IPS-NIHi7 (cell line): ENCODE measurements around the gene HIVEP3.
"Not testable (repeated sequence)": the region's sequence is repeated elsewhere in the genome, so short reads cannot be mapped to it uniquely, and the experiment has no call there.

ENCODE experiments used
- DNase-seq: peaks from one replicate; pipeline ENCODE4 v3.0.0; 2012; ENCODE audit warnings: mixed read lengths; ENCODE audit errors: extremely low spot score

Gene HIVEP3

DNA sequence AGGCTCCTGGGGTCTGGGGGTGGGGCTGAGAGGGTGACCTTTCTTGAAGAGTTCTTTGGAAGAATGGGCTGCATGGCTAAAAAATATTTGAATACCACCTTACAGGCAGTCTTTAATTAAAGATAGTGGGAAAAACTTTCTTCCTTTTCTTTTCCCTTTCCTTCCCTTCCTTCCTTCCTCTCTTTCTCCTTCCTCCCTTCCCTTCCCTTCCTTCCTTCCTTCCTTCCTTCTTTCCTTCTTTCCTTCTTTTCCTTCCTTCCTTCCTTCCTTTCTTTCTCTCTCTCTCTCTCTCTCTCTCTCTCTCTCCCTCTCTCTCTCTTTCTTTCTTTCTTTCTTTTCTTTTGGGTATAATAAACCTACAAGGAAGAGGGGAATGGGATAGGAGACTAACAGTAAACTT, 356.4 kb downstream of the HIVEP3 start:
- no peak for DNase-seq

DNA sequence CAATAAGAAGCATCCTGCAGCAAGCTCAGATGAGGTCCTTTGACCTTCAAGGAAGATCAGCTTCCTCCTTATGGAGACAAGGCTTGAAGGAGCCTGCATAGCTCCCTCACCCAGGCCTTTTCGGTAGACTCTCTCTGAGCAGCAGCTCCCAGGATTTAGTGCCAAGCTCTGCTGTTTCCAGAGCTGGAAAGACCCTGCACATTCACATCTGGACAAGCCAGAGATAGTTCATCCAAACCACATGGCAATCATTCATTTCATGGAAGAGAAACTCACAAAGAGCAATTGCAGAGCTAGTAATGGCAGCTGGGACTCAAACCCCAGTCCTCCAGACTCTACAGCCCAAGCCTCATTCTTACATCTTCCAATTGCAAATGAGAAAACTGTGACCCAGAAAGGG, 357.8 kb downstream of the HIVEP3 start:
- DNase-seq = no peak

DNA sequence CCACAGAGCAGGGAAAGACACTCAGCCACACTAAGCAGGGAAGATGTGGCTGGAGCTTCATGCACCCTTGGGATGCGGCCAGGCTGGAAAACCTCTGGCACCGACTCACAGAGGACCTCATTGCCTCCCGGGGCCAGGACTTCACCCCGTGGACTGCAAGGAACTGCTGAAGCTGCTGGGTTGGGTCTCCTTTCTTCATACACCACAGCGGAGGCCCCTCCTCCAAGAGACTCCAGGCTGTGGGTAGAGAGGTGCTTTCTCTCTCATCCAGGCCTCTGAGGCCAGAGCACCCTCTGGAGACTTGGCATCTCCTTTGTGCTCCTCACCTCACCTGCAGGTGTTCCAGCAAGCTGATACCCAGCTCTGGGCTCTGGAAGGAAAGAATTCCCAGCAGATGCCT, 358.2 kb downstream of the HIVEP3 start:
- no peak for DNase-seq

DNA sequence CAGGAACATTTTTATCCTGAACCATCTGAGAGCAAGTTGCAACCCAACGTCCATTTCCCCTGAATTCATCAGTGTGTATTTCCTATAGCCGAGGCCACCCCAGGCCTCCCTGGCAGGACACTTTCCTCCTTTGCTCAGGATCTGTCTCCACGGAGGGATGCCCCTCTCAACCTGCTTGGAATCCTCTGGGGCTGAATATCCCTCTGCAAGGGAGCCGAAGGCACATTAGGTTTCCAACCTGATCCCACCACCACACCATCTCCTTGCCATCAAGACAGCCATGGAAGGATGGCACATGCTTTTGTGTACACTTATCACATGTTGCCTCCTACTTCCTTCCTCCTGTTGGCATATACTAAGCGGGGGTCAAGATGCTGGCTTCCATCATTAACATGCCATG, 359.4 kb downstream of the HIVEP3 start:
- no peak for DNase-seq

DNA sequence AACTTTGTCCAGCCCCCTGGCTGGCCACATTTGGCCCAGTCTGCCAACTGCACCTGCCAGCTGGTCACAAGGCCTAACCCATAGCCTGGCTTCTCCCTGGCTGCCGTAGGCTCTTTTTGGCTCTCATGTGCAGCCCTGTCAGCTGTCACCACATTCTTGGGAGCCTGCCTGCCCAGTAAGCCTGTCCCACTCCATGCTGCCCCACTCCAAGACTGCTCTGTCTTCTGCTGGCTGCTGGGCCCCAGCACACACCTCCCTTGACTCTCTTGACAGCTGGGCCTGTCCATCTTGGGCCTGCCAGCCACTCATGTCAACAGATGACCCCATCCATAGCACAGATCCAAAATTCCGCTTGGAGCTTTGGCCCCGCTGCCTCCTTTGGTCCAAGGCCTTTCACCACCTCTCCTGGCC, 360.0 kb downstream of the HIVEP3 start:
- DNase-seq = no peak

DNA sequence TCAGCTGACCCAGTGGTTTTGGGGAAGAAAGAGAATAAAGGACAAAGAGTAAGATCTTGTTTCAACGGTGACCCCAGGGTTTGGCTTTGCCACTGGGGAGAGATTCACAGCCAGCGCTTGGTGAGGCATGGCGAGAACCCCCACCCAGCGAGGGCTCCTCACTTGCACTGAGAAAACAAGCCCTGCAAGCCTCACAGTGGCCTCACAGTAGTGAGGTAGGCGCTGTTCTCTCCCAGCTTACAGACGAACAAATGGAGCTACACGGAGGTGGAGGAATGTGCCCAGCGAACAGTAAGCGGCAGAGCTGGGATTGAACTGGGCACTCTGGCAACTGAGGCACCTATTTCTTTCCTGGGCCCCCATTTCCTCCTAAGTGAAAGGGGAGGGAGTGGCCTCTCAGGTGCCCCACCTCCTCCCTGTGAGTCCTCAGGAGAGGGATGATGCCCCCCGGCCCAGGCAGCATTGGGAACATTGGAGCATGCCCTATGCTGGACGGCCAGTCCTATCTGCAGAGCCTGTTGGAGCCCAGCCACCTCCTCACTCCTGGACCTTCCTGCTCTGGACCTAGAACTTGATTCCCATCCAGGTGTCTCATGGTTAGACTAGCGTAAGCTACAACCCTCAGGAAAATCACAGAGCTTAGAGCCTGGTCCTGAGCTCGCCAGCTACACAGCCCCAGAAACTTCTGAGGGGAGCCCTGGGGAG, 360.8 kb downstream of the HIVEP3 start:
- no peak for DNase-seq

DNA sequence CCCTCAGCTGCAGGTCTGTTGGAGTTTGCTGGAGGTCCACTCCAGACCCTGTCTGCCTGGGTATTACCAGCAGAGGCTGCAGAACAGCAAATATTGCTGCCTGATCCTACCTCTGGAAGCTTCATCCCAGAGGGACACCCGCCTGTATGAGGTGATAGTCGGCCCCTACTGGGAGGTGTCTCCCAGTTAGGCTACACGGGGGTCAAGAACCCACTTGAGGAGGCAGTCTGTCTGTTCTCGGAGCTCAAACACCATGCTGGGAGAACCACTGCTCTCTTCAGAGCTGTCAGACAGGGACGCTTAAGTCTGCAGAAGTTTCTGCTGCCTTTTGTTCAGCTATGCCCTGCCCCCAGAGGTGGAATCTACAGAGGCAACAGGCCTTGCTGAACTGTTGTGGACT, 364.0 kb downstream of the HIVEP3 start:
- not testable (repeated sequence) for DNase-seq

DNA sequence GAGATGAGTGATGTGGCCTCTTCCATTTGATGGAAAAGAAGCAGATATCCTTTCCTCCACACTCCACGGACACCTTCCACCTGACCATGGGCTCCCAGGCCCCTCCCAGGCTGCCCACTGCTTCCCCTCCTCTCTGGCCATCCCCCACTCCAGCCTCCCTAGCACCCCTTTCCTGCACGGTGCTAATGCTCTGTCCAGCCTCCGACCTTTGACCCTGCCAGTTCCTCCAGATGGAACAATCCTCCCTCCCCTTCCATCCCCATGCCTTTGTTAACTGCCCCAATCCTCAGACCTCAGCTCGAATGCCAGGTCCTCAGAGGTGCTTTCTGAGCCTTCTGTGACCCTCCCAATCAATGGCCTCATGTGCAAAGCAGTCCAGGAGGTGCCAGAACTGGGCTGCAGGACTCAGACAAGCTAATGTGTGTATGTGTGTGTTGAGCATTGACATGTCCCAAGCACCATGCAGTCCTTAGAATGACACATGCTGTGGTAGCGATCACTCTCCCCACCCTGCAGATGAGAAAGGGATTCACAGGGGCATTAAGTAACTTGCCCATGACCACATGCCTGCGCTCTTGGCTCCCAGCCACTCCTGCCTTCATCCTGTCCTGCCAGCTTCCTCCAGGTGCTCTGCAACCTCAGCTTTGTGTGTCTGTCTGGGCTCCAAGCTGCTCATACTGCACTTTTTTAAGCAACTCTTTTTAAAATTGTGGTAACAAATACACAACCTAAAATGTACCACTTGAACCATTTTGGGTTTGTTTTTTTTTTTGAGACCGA, 370.8 kb downstream of the HIVEP3 start:
- DNase-seq = no peak

DNA sequence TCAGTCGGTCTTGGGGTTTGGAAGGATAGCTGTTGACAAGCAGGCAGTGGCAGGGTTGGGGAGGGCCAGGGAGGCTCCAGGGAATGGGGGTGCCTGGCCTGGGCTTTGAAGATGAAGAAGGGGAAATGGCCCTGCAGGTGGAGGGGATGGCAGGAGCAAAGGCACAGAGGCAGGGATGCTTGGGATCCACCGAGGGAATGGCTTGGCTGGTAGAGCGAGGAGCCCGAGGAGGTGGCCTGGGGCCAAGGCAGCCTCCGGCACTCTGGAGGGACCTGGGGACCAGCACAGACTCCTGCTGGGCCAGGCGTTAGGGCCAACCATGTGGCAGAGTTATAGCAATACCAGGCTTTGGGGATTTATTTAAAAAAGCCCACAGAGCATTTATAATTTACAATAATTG, 371.4 kb downstream of the HIVEP3 start:
- no peak for DNase-seq

DNA sequence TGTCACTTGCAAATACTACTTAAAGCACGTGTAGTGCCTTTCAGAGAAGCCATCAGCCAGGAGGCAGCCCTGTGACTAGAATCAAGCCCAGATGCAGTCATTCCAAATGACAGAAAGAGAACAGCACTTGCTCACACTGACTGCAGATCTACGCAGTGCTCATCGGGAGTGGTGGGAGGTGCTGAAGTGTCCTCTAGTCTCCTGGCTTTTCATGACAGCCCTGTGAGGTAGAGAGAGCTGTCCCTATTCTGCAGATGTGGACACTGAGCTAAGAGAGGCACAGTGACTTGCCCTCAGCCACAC, 371.9 kb downstream of the HIVEP3 start:
- no peak for DNase-seq

DNA sequence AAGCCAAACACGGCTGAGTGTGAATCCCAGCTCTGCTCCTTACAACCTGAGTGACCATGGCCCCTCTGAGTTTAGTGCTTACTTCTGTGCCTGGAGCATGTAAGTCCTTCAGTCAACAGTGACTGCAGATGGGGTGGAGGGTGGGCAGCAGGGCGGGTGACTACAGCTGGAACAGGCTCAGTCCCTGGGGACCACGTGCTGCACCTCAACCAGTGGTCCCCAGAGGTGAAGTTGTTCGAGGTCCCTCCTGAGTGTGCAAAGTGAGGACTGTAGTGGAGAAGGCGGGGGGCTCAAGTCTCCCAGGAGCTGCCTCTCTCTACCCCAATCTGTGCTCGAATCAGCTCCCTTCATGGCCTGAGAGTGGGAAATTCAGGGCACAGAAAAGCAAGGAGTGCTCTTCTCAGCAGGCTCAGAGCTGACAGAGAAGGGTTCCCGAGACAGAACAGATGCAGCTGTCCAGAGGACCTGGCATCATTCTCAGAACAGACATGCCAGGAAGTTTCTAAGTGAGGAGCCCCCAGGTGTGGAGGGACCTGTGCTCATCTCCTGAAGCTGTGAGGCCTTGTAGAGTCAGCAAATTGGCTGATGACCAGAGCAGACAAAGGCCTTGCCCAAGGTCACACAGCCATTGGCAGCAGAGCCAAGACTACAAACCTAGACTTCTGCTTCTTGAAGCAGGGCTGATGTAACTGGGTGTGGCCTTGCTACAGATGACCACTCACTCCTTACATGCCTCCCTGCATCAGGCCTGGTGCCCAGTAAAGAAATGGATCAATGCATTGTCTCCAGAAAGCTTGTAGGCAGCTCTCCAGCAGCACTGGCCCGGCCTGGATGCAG, 372.5 kb downstream of the HIVEP3 start:
- DNase-seq = no peak

DNA sequence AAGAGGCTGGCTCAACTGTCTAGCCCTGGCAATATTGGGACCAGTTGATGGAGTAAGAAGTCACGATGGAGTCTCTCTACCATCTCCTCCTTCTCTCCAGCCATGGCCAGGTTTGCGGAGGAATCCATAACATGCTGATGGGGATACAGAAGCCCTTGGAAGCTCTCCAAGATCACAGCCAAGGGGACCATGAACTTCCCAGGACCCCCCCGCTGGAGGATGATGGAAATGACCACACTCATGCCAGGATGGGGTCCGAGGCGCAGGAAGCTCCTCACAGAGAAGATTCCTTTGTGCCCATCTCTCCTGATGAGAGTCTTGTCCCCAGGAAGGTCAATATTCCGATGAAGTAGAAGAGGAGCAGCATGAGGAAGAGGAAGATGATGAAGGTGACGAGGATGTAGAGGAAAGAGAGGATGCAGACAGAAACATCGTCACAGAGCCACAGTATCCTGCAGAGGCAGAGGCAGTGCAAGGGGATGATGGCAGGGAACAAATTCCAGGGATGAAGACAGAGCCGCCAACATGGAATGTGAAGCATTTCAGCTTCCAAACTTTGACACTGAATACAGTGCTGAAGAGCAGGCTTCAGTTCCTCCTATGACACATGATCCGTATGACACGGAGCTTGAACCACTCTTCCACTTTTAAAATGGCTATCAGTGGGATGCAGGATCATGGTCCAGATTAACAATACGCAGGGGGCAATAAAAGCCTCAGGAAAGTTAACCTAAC, 376.4 kb downstream of the HIVEP3 start:
- no peak for DNase-seq

DNA sequence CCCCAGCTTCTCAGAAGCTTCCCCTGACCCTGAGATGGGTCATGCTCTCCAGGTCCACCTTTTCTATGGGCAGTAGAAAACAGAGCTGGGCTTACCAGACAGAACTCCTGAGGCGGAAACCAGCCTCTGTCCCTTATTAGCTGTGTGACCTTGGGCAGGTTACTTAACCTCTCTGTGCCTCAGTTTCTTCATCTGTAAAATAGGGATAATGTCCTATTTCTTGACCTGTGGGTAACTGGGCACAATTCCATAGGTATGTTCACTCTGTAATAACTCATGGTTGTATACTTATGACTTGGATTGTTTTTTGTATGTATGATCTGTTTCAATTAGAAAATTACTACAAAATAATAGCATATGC, 377.1 kb downstream of the HIVEP3 start:
- no peak for DNase-seq

DNA sequence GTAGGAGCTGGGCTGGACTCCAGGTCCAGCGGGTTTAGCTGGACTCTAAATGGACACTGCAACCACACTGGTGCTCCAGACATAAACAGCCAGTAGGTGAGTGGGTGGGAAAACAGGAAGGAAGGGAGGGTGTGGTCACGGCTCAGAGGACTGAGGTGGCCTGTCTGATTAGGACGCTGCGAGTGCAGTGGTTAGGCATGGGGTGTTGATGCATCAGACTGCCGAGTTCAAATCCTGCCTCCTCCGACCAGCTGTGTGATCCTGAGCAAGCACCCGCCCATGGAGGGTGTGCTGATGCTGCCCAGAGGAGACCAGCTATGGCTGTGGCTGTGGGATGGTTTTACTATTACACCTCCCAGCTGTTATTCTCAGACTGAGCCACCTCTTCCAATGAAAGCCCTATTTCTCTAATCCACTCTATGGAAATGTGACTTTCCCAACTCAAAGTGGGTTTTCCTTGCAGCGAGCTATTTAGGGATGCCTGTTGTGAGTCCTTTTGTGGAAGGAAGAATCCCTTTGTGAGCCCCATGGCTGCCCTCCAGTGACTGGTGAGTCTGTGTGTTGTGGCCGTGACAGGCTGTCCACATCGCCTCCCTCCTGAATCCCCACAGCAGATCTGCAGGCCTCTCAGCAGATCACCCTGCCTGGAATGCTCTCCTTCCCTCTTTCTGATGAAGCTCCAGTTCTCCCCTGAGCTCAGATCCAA, 377.7 kb downstream of the HIVEP3 start:
- DNase-seq = no peak

DNA sequence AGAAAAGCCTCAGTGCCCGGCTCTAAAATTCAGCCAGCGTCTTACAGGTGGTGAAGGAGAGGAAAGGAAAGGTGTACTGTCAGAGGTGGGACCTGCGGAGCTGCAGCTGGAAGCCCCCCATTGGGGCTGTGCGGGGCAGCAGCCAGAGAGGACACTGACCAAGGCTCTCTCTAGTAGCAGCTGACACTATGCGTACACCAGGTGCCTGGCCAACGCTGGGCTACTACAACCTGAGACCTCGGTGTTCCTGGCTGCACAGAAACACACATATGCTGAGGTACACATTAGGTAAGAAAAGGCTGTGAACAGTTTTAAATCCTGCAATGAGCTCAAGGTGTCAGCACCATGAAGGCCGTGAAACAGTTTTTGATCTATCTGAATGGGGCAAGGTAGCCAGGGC, 378.7 kb downstream of the HIVEP3 start:
- DNase-seq = no peak

DNA sequence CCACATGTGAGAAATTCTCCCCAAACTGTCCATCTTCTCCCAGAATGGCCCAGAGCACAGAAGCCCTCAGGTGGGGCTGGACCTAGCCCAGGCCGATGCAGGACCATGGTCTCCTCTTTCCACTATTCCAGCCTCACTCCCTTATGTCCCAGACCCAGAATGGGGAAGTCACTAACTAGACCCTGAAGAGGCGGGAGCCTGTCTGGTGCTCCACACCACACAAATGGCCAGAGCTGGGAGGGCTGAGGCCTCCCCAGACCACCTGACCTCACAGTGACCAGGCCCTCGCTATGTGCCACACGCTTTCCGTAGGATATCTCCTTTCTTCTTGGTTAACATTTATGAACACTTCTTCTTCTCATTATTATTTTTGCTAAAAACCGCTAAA, 379.3 kb downstream of the HIVEP3 start:
- no peak for DNase-seq

DNA sequence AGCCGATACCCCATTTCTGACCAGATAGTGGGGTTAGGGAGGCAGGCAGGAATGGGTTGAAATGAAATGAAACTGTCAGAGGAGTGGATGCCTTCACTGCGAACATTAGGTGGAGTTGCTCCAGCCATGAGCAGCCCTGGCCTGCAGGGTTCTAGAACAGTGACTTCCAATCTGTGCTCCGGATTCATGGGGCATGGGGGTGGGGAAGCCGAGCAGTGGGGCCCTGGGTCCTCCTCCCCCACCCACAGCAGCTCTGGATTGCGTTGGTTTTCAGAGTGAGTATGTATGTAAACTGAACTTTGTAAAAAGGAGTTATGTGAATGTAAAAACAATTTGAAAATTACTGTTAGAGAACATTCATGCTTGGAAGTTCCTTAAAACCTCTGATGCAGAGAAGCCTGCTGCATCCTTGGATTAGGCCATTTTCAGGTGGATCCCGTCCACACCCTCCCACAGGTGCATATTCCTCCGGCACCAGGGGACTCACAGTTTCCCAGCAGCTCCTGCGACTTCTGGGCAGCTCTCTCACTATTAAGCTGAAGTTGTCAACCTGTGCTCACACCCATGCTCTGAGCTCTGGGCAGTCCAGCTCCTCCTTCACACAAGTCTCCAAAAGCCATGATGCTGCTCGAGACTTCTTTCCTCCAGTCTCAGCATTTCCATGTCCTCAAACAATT, 379.8 kb downstream of the HIVEP3 start:
- no peak for DNase-seq

DNA sequence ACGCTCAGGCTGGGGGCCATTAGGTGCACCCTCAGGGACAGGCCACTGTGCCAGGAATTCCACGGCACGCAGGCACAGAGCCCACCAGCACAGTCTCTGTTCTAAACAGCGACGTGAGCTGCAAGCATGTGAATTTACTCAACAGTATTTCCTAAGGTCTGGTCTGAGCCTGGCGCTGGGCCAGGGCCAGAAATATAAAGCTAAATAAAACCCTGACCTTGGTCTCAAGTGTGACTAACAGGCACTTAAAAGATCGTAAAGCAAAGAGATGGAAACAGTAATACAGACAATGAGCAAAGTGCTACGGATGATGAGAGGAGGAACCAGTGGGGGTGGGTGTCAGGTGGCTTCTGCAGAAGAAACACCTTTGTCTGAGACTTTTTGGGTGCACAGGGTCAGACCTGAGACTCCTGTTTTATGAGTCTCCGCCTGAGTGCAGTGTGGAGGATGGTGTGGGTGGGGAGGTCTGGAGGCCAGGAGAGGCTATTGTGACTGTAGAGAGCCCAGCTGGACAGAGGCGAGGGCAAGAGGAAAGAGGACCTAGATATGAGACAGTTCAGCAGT, 380.9 kb downstream of the HIVEP3 start:
- DNase-seq = no peak

DNA sequence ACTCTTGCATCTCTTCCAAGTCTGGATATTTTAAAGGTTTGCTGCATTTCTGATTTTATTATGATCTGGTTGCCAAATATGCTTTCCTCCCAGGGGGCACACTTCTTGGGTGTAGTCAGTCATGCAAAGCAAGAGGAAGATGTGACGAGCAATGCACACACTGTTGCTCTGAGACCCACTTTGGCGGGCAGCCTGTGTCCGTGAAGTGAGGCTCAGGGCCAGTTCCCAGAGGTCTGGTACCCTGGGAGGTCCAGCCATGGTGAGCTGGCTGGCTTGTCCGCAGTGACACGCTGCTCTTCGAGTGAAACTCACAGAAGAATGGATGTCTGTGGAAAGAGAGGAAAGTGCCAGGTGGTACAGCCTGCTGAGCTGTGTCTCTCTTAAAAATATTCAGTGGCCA, 381.5 kb downstream of the HIVEP3 start:
- DNase-seq = no peak

DNA sequence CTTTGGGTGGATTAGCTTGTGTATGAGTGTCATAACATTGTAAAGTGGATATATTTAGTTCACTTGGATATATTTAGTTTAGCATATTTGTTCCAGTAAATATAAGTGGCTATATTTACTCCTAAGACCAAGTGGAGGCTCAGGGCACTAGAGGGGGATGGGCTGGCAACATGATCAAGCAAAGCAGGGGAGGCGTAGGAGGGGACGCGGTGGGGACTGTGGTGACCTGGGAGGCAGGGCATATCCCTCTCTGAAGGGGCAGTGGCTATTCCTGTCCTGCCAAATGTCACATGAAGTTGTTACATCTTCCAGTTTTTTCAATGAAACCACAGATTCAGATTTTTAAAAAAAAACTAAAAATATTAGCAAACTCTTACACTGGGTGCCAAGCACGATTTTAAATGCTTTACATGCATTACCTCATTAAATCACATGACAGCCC, 382.3 kb downstream of the HIVEP3 start:
- DNase-seq = no peak

DNA sequence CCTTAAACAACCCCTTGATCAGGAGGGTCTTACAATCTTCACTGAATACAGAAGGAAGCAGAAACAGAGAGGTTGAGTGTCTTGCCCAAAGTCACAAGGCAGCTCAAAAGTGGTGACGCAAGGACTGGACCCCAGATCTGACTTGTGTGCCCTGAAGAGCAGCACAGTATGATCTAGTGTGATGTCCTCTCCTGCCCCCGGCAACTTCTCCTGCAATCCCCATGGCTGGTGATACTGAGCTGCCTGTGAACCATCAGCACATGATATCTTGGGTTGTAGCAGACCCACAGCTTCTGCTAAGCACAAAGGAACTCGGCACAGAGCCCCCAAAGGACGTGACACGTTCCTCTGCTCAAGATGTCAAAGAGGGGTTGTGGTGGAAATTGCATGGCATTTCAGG, 383.0 kb downstream of the HIVEP3 start:
- DNase-seq = no peak
